ENCODE results near the gene SYNPO2. TPM values are rescaled to one million over a fixed set of nuclear protein-coding genes. Genes with fewer than 3 reads are reported as not detected.

Gene SYNPO2
- total RNA-seq, 1 experiment from 2014 or later, result 0.28 TPM

- no TSS peak for BruUV-seq (replicated peaks)
- Histone ChIP-seq H3K9me3 (ENCODE audit: control insufficient read depth, insufficient read depth, low read depth, low read length) (no peaks in the 10 kb centered on the region), H3K4me1 (ENCODE audit: control insufficient read depth, insufficient read depth, low read length) (no peaks in the 10 kb centered on the region), H3K4me3 (ENCODE audit: low read depth in 2 of 2, low read length in 2 of 2) (no peak overlapping the region), H3K27ac (ENCODE audit: low read length) (no peak overlapping the region), H3K27me3 (ENCODE audit: control insufficient read depth, insufficient read depth, low read length) (no peaks in the 10 kb centered on the region), H3K36me3 (ENCODE audit: control insufficient read depth, insufficient read depth, low read length) (no peaks in the 10 kb centered on the region)
- ATAC-seq, result no peak
- POLR2A ChIA-PET, result no interaction called here
- intact Hi-C loops (cut with micrococcal nuclease; ENCODE audit: unreplicated experiment), result no loop called here
- DNase-seq (ENCODE audit: low read depth, low spot score), result no peak
- in situ Hi-C loops (cut with HindIII; ENCODE audit: low pct_unique_long_range_greater_than_20kb, low sequenced_read_pairs), result no loop called here
- TF ChIP-seq SIN3A (IDR thresholded peaks at IDR 0.05; ENCODE audit: borderline replicate concordance, insufficient read depth, low read depth, low read length), result no peak
- TF ChIP-seq POLR2AphosphoS5 (IDR thresholded peaks at IDR 0.05; ENCODE audit: low read depth, low read length), result no peak
- no peak for TF ChIP-seq TCF7L2 (IDR thresholded peaks at IDR 0.05; ENCODE audit: low read depth, low read length)
- TF ChIP-seq REST (IDR thresholded peaks at IDR 0.05; ENCODE audit: insufficient read depth in 1 of 2, low read depth in 2 of 2, low read length in 1 of 2), result no peak
- no peak for TF ChIP-seq CTCF (IDR thresholded peaks at IDR 0.05)
- CTCF ChIA-PET, result no interaction called here
These were observed 43.1 kb upstream of the SYNPO2 start for GRCh38 chr4:118845552-118846050.

- DNase-seq (ENCODE audit: low read depth, low spot score) (no peak), ATAC-seq (no peak)
- no peak overlapping the region for H3K4me3 ChIP-seq (ENCODE audit: low read depth in 2 of 2, low read length in 2 of 2)
- no TSS peak for BruUV-seq (replicated peaks)
- no peaks in the 10 kb centered on the region for H3K27me3 ChIP-seq (ENCODE audit: control insufficient read depth, insufficient read depth, low read length)
- ChIA-PET POLR2A (no interaction called here), CTCF (no interaction called here)
- no peaks in the 10 kb centered on the region for H3K36me3 ChIP-seq (ENCODE audit: control insufficient read depth, insufficient read depth, low read length)
- H3K4me1 ChIP-seq (ENCODE audit: control insufficient read depth, insufficient read depth, low read length), result no peaks in the 10 kb centered on the region
- in situ Hi-C loops (cut with HindIII; ENCODE audit: low pct_unique_long_range_greater_than_20kb, low sequenced_read_pairs), result no loop called here
- H3K9me3 ChIP-seq (ENCODE audit: control insufficient read depth, insufficient read depth, low read depth, low read length), result no peaks in the 10 kb centered on the region
- TF ChIP-seq CTCF (IDR thresholded peaks at IDR 0.05) (no peak), POLR2AphosphoS5 (IDR thresholded peaks at IDR 0.05; ENCODE audit: low read depth, low read length) (no peak), TCF7L2 (IDR thresholded peaks at IDR 0.05; ENCODE audit: low read depth, low read length) (no peak), REST (IDR thresholded peaks at IDR 0.05; ENCODE audit: insufficient read depth in 1 of 2, low read depth in 2 of 2, low read length in 1 of 2) (no peak), SIN3A (IDR thresholded peaks at IDR 0.05; ENCODE audit: borderline replicate concordance, insufficient read depth, low read depth, low read length) (no peak)
- H3K27ac ChIP-seq (ENCODE audit: low read length), result no peak overlapping the region
- intact Hi-C loops (cut with micrococcal nuclease; ENCODE audit: unreplicated experiment), result no loop called here
These were observed 41.7 kb upstream of the SYNPO2 start for GRCh38 chr4:118846979-118847378.
